Islet of Langerhans (tissue), 1 donor: Measurements from ENCODE around the gene TMEM151A.
"Not testable (repeated sequence)": the region's sequence is repeated elsewhere in the genome, so short reads cannot be mapped to it uniquely, and the experiment has no call there.

Experiments used
- FAIRE-seq: peaks from one replicate; lab custom pipeline; 2011; peaks lifted over from hg19 to GRCh38; lab: Jason Lieb, UNC

TMEM151A gene

GRCh38 chr11:66310324-66310723, 18.6 kb downstream of the TMEM151A start:
- no peak for FAIRE-seq

- FAIRE-seq: not testable (repeated sequence)
Observed at GRCh38 chr11:66310803-66311440, 19.2 kb downstream of the TMEM151A start.

- no peak for FAIRE-seq
Observed at GRCh38 chr11:66311470-66311964, 19.8 kb downstream of the TMEM151A start.

GRCh38 chr11:66311965-66312548, 20.4 kb downstream of the TMEM151A start:
- no peak for FAIRE-seq

GRCh38 chr11:66312549-66313320, 21.0 kb downstream of the TMEM151A start:
- no peak for FAIRE-seq

- FAIRE-seq: no peak
Observed at GRCh38 chr11:66313321-66314185, 21.9 kb downstream of the TMEM151A start.

- FAIRE-seq: no peak
Observed at GRCh38 chr11:66314186-66314501, 22.4 kb downstream of the TMEM151A start.

GRCh38 chr11:66314561-66315497, 23.1 kb downstream of the TMEM151A start:
- FAIRE-seq: no peak

GRCh38 chr11:66315498-66315885, 23.8 kb downstream of the TMEM151A start:
- no peak for FAIRE-seq

GRCh38 chr11:66315921-66316811, 24.5 kb downstream of the TMEM151A start:
- no peak for FAIRE-seq

- FAIRE-seq: no peak
Observed at GRCh38 chr11:66316849-66317251, 25.2 kb downstream of the TMEM151A start, which contains the start of gene CD248. CD248 (minus strand) TSS chr11:66317044; CDS start chr11:66317027, 17 bp downstream.

- no peak for FAIRE-seq
Observed at GRCh38 chr11:66317322-66317722, 25.6 kb downstream of the TMEM151A start.

GRCh38 chr11:66317723-66318599, 26.3 kb downstream of the TMEM151A start:
- no peak for FAIRE-seq

GRCh38 chr11:66318600-66318970, 26.9 kb downstream of the TMEM151A start:
- no peak for FAIRE-seq

GRCh38 chr11:66320289-66320688, 28.6 kb downstream of the TMEM151A start:
- FAIRE-seq: not testable (repeated sequence)

GRCh38 chr11:66320748-66321147, 29.1 kb downstream of the TMEM151A start:
- FAIRE-seq: not testable (repeated sequence)

- FAIRE-seq: no peak
Observed at GRCh38 chr11:66321606-66322005, 29.9 kb downstream of the TMEM151A start.

GRCh38 chr11:66322732-66323427, 31.2 kb downstream of the TMEM151A start:
- FAIRE-seq: no peak

GRCh38 chr11:66323684-66324083, 32.0 kb downstream of the TMEM151A start:
- FAIRE-seq: no peak
